NCI-H2081 treated with DMSO at 0.1 percent for 48 hours (cell line): ENCODE data around the gene RNASEL.
"Not testable (repeated sequence)": the region's sequence is repeated elsewhere in the genome, so short reads cannot be mapped to it uniquely, and the experiment has no call there.

Experiments used
- DNase-seq: peaks from one replicate; lab custom pipeline; 2025; lab: John Stamatoyannopoulos, UW

Gene RNASEL, protein sequence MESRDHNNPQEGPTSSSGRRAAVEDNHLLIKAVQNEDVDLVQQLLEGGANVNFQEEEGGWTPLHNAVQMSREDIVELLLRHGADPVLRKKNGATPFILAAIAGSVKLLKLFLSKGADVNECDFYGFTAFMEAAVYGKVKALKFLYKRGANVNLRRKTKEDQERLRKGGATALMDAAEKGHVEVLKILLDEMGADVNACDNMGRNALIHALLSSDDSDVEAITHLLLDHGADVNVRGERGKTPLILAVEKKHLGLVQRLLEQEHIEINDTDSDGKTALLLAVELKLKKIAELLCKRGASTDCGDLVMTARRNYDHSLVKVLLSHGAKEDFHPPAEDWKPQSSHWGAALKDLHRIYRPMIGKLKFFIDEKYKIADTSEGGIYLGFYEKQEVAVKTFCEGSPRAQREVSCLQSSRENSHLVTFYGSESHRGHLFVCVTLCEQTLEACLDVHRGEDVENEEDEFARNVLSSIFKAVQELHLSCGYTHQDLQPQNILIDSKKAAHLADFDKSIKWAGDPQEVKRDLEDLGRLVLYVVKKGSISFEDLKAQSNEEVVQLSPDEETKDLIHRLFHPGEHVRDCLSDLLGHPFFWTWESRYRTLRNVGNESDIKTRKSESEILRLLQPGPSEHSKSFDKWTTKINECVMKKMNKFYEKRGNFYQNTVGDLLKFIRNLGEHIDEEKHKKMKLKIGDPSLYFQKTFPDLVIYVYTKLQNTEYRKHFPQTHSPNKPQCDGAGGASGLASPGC

DNA sequence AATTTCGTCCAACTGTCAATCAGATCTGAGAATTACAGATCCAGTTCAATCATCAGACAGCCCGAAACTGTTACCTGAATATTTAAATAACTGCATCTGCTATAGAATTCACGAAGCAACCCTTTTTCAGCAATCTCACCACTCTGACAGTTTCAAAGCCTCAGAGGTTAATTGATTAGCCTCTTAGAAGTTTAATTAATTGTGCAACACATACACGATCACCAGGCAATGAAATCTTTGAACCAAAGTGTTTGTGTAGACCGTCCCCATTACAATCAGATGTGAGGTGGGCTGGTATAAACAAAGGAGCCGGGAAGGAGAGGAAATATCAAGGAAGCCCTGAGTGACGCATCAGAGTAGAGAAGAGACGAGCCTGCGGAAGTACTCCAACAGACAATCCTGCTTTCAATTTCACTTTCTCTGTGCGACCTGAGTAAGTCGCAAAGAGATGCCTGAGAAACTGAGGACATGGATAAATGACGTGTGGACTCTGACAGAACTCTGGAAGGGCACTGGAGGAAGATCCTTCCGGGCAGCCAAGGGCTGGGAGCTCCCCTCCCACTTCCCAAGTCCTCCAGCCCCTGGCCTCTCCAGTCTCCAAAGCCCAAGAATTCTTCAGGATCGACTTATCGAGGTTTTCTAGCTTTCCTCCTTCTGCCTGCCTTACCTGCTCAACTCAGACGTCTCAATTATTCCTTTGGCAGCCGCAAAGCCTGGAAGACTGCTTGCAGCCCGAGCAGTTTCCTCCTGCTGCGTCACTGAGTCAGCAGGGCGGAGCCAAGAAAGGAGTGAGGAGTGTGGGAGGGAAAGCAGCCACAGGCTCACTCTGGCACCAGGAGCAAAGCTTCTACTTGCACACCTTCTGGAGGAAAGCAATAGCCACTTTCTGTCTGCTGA is at the start of gene RNASEL:
Gene RNASEL (minus strand): TSS at position 757 of the 897 bp plus-strand sequence. CDS start 2,450 bp downstream, outside the sequence.
- DNase-seq: no peak

DNA sequence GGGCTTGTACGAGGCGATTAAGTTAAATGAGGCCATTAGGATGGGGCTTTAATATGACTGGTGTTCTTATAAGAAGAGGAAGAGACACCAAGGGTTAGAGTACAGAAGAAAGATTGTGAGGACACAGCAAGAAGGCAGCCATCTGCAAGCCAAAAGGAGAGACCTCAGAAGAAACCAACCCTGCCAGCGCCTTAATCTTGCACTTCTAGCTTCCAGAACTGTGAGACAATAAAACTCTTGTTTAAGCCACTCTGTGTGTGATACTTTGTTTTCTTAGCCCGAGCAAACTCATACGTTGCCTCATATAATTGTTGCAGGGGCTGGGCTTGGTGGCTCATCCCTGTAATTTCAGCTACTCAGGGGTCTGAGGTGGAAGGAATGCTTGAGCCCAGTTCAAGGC is 48.7 kb upstream of the RNASEL start:
- no peak for DNase-seq

DNA sequence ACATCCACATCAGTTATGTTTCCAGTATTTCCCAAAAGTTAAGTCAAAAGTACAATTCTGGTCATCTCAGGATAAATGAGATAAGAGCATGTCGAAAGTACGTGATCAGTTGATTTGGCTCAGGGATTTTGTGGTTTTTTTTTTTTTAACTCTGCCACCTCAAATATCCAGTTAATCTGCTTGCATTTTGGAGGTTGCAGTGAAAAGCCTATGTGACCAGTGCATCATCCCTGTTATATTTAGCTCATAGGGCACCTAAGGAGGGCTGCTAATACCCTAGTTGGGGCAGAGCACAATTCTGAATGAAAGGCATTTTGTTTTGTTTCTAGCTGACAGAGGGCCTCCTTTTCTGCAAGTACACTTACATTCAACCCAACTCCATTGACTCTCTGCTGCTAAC is 46.8 kb upstream of the RNASEL start:
- no peak for DNase-seq

DNA sequence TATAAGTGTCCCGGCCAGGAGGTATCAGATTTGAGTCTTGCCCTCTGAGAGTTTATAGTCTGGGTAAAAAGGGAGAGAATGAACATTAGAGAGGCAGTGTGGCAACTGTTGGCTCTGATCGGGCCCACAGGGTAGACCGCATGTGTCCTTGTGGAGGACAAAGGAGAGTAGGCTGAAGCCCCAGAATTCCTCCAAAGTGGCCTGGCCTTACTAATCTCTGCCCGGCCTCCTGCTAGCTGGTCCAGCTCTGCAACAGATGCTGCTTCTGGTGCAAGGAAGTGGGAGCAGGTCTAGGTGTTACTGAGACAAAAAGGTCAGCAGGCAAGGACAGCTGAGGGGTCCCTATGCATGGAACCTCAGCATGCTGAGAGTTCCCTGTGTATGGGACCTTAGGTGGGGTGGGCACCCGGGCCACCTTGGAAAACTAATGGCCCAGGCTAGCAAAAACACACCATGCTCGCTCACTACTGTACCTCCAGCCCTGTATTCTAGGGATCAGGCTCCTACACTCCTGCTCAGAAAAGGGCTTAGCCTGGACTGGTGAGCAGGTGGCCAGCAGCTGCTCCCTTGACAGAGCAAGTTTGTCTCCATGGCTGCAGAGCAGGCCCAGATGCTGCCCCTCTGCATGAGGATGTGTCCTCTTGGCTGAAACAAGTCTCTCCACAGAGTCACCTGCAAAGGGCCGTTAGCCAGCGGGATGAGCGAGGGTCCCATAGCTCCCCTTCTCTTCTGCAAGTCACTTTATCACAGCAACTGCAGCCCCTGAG is 45.4 kb upstream of the RNASEL start:
- no peak for DNase-seq

DNA sequence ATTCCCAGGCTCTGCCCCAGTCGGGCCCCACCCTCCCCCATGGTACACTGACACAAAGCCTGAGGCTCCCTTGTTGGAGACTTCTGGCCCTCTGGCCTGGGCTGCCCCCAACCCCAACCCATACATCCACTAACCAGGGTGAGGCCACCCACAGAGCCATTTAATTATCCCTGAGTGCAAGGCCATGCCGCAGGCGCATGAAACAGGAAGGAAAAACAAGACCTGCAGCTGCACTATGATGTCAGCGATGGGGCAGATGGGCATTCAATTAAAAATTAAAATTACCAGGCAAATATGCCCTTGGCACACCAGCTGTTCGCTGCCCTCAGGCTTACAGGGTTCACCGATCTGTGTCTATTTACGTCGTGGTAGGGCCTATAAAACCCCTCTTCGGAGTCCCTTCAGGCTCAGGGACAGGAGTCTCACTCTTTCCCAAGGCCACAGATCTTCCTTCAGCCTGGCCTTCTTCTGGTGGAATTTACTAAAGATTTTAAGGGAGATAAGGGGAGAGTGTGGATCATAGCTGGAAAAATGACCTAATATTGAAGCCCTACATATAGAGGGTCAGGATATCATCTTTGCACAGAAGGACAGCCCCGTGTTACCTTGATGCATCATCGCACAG is 44.7 kb upstream of the RNASEL start:
- peak; percentile 89 for DNase-seq

DNA sequence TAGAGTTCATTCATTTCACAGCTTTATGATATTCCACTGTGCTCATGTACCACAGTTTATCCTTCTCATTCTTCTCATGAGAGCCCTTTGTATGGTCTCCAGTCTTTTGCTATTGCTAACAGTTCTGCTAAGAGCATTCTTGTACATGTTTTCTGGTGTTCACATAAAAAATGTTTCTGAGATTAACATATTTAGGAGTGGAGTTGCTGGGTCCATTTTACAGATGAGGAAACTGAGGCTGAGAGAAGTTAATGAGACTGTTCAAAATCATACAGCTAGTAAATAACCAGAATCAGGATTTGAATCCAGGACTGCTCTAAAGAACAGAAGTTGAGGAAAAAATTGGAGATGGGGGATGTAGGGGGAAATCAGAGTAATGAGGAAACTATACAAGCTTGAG is 44.0 kb upstream of the RNASEL start:
- no peak for DNase-seq

DNA sequence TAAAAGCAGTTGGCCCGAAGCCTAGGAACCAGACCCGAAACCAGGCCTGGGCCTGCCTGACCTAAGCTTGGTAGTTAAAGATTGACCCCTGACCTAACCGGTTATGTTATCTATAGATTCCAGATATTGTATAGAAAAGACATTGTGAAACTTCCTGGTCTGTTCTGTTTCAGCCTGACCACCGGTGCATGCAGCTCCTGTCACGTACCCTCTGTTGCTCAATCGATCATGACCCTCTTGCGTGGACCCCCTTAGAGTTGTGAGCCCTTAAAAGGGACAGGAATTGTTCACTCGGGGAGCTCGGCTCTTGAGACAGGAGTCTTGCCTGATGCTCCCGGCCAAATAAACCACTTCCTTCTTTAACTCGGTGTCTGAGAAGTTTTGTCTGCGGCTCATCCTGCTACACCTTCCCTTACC is 43.4 kb upstream of the RNASEL start:
- not testable (repeated sequence) for DNase-seq

DNA sequence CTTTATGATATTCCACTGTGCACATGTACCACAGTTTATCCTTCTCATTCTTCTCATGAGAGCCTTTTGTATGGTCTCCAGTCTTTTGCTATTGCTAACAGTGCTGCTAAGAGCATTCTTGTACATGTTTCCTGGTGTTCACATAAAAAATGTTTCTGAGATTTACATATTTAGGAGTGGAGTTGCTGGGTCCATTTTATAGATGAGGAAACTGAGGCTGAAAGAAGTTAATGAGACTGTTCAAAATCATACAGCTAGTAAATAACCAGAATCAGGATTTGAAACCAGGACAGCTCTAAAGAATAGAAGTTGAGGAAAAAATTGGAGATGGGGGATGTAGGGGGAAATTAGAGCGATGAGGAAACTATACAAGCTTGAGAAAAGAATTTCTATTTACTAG is 42.9 kb upstream of the RNASEL start:
- no peak for DNase-seq

DNA sequence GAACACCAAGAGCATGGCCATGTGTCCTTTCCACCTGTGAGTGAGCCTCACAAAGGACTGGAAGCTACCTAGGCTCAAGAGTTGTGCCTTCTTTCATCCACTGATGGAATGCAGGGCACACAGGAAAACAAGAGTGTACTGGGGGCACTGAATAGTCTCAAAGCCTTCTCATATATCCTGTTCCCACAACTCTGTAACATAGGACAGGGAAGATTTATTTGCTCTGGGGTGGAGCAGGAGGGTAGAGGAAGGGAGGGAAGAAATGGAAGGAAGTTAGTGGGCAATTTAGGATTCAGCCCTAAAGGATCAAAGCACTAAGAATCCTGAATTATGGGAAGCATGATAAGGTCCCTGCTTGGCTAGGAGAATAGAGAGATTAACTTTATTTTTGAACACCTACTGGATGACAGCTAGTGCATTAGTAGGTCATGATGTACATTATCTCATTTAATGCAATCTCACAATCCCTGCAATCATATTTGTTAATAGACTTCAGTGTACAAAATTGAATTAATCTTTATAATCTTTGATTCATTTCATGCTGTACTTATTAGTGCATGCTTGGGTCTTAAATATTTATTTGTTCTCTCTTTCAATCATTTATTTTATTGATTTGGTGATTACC is 42.1 kb upstream of the RNASEL start:
- no peak for DNase-seq

DNA sequence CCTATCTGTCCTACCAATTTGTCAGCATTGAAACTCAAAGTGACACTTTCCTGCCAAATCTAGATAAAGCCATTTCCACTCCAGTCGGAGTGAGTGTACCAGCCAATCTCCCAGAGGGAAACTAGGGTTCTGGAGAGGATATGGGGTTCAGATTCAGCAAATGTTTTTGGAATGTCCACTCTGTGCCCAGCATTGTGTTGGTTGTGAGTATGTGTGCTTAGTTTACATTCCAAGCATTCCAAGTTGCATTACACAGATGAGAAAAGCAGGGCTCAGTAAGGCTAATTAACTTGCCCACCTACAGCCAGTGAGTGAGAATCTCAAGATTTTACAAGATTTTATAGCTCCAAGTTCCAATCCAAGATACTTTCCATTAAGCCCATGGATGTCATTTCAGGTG is 41.5 kb upstream of the RNASEL start:
- DNase-seq: no peak

DNA sequence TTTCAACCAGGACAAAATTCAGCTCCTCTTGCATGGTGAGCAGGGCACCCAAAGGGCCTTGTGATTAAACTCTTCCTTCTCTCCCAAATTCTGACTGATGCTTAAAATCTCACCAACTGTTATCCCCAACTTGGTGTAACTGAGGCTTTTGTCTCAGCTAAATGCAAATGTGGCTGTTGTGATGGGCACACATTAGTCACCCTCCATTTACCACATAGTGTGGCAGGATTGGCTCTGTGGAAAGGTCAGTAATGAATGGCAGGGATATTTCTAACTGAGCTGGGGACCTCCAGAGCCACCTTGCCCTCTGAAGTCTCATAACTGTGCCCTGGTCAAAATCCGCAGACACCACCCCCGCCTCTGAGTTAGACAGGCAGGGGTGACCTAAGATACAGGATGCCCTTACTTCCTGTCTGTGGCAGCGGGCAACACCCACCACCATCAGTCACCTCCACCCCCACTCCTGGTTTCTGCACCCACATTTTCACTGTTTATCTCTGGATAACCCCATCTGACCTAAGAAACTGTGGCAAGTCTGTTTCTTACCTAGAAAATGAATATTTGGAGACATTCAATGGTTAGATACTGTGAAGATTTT is 40.5 kb upstream of the RNASEL start:
- no peak for DNase-seq

DNA sequence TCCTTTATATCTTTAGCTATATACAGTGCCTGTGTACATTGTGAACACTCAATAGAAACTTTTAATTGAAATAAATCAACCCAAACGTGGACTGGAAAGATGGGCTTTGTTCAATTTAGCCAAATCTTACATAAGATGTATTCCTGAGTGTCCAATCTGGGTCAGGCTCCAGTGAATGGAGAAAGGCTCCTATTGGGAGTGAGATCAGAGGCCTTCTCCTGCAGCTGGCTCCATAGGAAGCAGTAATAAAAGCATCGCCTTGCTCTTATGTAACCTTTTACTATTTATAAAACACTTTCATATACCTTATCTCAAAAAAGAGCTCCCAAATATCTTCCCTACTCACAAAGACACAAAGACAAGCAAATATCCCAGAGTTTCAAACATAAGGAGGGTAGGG is 40.0 kb upstream of the RNASEL start:
- DNase-seq: no peak

DNA sequence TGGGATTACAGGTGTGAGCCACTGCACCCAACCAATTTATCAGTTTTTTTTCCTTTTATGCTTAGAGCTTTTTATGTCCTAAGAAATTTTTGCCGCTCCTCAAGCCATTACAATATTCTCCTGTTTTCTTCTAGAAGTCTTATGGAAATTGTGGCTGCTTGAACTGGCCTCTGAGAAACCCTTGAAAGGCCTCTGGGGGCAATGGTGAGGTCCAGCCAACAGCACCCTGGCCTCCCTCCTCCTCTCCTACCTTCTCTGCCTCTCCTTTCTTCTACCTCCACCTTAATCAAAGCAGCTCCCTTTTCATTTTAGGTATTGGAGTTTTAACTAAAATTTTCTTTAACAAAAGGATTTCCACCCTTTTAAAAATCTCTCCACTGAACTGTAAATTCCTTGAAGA is 39.6 kb upstream of the RNASEL start:
- DNase-seq: no peak

DNA sequence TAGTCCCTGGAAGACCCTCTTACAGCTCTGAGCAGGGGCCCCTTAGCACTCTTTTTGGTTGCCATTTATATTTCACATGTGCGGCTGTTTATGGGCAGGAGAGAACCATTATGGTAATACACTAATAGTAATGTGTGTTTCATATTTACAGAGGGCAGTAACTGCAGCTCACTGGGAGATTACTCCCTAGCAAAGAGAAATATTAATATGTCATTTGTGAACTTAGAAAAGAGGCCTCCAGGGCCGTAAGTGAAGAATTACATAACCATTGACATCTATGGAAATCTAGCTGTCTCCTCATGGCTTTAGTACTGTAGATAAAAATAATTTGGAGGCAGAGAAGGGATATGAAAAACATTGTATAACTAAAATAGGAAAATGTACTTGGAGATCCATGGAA is 38.6 kb upstream of the RNASEL start:
- no peak for DNase-seq

DNA sequence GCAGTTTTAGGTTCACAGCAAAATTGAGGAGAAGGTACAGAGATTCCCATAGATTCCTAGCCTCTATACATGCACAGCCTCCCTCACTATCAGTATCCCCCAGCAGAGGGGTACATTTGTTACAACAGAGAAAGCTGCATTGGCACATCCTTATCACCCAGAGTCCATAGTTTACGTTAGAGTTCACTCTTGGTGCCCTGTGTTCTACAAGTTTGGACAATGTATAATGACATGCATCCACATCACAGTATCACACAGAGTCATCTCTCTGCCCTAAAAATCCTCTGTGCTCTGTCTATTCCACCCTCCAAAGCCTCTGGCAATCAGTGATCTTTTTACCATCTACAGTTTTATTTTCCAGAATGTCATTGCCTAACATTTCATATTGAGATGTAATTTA is 37.5 kb upstream of the RNASEL start:
- no peak for DNase-seq

DNA sequence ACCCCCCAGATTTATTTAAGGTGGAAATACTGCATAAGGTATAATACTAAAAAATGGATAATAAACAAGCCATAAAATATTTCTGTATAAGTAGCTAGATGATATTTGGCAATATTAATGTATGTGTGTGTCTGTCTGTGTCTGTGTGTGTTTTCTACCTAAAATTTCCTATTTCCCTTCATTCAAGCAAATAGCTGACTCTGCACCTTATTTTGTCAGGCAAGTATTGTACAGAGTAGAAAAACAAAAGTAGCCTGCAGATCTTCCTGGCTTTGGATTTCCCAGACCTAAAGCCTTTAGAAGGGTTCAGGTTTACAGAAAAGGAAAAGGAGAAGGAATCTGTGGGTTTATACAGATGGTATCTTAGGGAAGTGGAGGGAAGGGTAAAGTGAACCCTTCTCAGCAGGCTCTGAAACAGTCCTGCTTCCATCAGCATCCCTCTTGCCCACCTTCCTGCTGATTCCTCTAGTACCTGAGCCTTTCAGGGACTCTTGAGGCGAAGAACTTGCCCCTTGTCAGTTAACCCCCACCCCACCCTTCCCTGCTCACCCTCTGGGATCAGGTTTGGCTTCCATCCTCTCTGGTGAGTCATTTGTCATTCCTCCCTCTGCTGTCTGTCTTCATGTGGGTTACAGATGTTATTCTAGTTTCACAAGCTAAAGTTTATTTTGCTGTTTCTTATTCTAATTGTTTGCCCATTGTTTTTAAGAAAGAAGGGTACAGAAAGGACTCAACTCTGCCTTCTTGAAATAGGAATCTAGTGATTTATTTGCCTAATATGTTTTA is 36.9 kb upstream of the RNASEL start:
- DNase-seq: no peak

DNA sequence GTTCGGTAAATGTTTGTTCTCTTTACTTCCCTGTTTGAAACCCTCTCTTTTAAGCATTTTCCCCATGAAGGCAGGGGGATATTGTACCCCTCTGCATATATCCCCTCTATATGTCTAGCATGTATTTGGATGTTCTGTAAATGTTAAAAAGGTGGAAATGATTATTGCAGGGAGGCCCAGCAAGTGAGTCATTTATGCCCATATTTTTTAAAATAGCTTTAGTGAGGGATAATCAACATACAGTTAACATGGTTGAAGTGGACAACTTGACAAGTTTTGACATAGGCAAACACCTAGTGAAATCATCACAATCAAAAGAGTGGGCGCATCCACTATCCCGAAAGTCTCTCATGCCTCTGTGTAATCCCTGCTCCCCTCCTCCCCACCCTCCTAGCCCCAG is 36.0 kb upstream of the RNASEL start:
- no peak for DNase-seq

DNA sequence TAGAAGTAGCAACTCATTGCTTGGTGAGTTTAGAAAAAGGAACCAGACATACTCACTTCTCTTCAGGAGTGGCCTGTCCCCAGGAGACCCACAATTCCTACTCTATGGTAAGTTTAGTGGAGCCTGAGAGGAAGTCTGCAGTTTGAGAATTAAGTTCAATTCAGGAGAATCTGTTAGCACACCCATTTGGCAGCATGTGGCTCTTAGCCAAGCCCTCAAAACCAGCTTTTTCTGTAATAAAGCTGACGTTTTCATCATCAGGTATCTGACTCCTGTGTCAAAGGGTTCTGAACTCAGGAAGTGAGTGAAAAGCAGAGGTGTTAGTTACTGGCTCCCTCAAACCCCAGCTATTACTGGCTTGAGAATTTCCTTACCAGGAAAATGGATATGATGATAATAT is 35.5 kb upstream of the RNASEL start:
- DNase-seq: no peak

DNA sequence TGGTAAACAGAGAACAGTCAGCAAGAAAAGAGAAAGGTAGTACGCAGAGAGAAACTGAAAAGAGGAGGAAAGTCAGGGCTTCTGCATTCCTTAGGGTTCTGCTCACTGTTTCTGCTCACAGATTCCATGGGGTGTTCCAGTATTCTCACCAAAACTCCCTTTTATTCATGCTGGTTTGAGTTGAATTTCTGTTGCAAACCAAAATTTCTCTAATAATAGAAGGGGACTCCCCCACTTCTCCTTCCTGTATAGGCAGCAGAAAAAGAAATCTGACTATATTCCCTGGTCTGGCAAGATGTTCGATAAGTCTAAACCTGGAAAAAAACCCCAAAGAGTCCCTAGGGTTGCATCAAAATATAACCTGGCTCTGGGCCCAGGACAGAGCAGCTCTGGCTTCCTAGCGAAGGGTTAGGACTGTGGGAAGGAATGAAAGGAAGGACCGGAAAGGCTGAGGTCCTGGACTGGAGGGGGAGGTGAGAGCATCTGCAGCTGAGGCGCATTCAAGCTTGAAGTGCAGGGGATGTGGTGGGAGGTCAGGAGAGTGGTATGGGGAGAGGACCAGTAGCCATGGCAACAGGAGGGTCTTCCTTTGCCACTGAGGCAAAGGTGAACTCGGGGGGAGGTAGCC is 34.0 kb upstream of the RNASEL start:
- DNase-seq: no peak
